HCT116 (cell line): ENCODE results near the gene KCNK15.
"Not testable (repeated sequence)": the region's sequence is repeated elsewhere in the genome, so short reads cannot be mapped to it uniquely, and the experiment has no call there.

Experiments
- EGR1 ChIP-seq: IDR thresholded peaks from 2 replicates; pipeline ENCODE4 v1.6.1; 2012; ENCODE audit warnings: low read depth
- EZH2phosphoT487 ChIP-seq: fragments of 200-600 bp; IDR thresholded peaks from 2 replicates; pipeline ENCODE4 v1.6.1; 2018; ENCODE audit warnings: antibody characterized with exemption, borderline replicate concordance
- JUND ChIP-seq: IDR thresholded peaks from 2 replicates; pipeline ENCODE4 v1.6.1; 2012
- POLR2A ChIP-seq: IDR thresholded peaks from 2 replicates; pipeline ENCODE4 v1.7.0; 2011; ENCODE audit warnings: borderline replicate concordance; ENCODE audit not compliant: insufficient read depth, insufficient read length; ENCODE audit errors: extremely low read depth
- SP1 ChIP-seq: IDR thresholded peaks from 2 replicates; pipeline ENCODE4 v1.6.1; 2012; ENCODE audit warnings: low read depth
- SRF ChIP-seq: IDR thresholded peaks from 2 replicates; pipeline ENCODE4 v1.6.1; 2012; ENCODE audit warnings: low read depth
- TCF7L2 ChIP-seq: IDR thresholded peaks from 2 replicates; pipeline ENCODE4 v1.7.0; 2011; ENCODE audit warnings: borderline replicate concordance, inconsistent platforms; ENCODE audit not compliant: insufficient read depth, insufficient read length; ENCODE audit errors: extremely low read depth
- YY1 ChIP-seq: IDR thresholded peaks from 2 replicates; pipeline ENCODE4 v1.6.1; 2011; ENCODE audit warnings: low read length, low read depth, moderate library complexity, mild to moderate bottlenecking; ENCODE audit not compliant: insufficient replicate concordance; ENCODE audit errors: extremely low read depth
- TF ChIP-seq, protein P1 (sequence below), 3 experiments: fragments of 200-600 bp in 1 of 3; sonication (generic) in 1 of 3; IDR thresholded peaks in 2 of 3; conservative IDR thresholded peaks in 1 of 3; 2 replicates each; pipeline ENCODE4 v1.5.1; 2012 to 2017; ENCODE audit warnings: low read depth in 2 of 3, low read length in 2 of 3, antibody characterized with exemption in 1 of 3, borderline replicate concordance in 1 of 3, control low read depth in 1 of 3, mild to moderate bottlenecking in 1 of 3, mixed read lengths in 1 of 3, mixed run types in 1 of 3, moderate library complexity in 1 of 3; ENCODE audit not compliant: insufficient read depth in 1 of 3
- TF ChIP-seq, protein P2 (sequence below): IDR thresholded peaks from 2 replicates; pipeline ENCODE4 v1.6.1; 2012; ENCODE audit warnings: low read depth

DNA sequence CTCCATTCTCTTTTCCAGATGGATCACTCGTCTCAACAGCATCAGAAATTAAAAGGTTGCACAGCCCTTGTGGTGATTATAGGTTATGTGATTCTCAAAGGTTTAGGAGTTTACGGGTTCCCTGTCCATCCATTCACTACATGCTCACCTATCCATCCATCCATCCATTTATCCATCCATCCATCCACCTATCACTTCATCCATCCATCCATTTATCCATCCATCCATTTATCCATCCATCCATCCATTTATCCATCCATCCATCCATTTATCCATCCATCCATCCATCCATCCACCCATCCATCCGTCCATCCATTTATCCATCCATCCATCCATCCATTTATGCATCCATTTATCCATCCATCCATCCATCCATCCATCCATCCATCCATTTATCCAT lies 18.1 kb downstream of the KCNK15 start:
- not testable (repeated sequence) for TF ChIP-seq YY1, SRF, TCF7L2, EZH2phosphoT487, EGR1, POLR2A, SP1, JUND
- TF ChIP-seq, protein P1, sequence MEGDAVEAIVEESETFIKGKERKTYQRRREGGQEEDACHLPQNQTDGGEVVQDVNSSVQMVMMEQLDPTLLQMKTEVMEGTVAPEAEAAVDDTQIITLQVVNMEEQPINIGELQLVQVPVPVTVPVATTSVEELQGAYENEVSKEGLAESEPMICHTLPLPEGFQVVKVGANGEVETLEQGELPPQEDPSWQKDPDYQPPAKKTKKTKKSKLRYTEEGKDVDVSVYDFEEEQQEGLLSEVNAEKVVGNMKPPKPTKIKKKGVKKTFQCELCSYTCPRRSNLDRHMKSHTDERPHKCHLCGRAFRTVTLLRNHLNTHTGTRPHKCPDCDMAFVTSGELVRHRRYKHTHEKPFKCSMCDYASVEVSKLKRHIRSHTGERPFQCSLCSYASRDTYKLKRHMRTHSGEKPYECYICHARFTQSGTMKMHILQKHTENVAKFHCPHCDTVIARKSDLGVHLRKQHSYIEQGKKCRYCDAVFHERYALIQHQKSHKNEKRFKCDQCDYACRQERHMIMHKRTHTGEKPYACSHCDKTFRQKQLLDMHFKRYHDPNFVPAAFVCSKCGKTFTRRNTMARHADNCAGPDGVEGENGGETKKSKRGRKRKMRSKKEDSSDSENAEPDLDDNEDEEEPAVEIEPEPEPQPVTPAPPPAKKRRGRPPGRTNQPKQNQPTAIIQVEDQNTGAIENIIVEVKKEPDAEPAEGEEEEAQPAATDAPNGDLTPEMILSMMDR (IDR thresholded peaks at IDR 0.05 in 2 of 3, conservative IDR thresholded peaks at IDR 0.05 in 1 of 3; ENCODE audit: borderline replicate concordance in 1 of 3, insufficient read depth in 1 of 3, low read depth in 2 of 3, low read length in 2 of 3): not testable (repeated sequence)
- TF ChIP-seq, protein P2, sequence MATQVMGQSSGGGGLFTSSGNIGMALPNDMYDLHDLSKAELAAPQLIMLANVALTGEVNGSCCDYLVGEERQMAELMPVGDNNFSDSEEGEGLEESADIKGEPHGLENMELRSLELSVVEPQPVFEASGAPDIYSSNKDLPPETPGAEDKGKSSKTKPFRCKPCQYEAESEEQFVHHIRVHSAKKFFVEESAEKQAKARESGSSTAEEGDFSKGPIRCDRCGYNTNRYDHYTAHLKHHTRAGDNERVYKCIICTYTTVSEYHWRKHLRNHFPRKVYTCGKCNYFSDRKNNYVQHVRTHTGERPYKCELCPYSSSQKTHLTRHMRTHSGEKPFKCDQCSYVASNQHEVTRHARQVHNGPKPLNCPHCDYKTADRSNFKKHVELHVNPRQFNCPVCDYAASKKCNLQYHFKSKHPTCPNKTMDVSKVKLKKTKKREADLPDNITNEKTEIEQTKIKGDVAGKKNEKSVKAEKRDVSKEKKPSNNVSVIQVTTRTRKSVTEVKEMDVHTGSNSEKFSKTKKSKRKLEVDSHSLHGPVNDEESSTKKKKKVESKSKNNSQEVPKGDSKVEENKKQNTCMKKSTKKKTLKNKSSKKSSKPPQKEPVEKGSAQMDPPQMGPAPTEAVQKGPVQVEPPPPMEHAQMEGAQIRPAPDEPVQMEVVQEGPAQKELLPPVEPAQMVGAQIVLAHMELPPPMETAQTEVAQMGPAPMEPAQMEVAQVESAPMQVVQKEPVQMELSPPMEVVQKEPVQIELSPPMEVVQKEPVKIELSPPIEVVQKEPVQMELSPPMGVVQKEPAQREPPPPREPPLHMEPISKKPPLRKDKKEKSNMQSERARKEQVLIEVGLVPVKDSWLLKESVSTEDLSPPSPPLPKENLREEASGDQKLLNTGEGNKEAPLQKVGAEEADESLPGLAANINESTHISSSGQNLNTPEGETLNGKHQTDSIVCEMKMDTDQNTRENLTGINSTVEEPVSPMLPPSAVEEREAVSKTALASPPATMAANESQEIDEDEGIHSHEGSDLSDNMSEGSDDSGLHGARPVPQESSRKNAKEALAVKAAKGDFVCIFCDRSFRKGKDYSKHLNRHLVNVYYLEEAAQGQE: not testable (repeated sequence)
